Left colon (tissue), 2 donors: ENCODE measurements around the gene CYB5A. TPM values are rescaled to one million over a fixed set of nuclear protein-coding genes. Genes with fewer than 3 reads are reported as not detected.
"Not testable (repeated sequence)": the region's sequence is repeated elsewhere in the genome, so short reads cannot be mapped to it uniquely, and the experiment has no call there.

ENCODE experiments used
- ATAC-seq: fragments of 200-7000 bp; cut with Tn5 transposase; one replicate; pipeline ENCODE4 v1.9.1; 2020; ENCODE audit warnings: mild to moderate bottlenecking, moderate library complexity
- DNase-seq, 2 donors: peaks; one replicate each; pipeline ENCODE4 v3.0.0-alpha.2; 2020
- intact Hi-C, 2 donors: fragments of 100-400 bp; cut with DNase I in 1 of 2; cut with micrococcal nuclease in 1 of 2; formaldehyde crosslinking; loops; one replicate each; pipeline versions ENCODE4 v1.11.2 to v1.14.0; 2022; cut with DNase I, micrococcal nuclease
- total RNA-seq, 2 donors: library from RNA; stranded (reverse); fragmentation: NEBNext Ultra II Directional; extraction: Animal tissue kit (Norgen Biotek cat#: 25700); gene quantifications; one replicate each; pipeline ENCODE4 v1.2.1, GENCODE V29; 2021
- donor health status: DM: no; HTN: no; CAD: no.
- donor health status: DM: yes; HTN: yes; CAD: no.

The CYB5A gene
- total RNA-seq, 2 donors from 2014 or later: 115 to 129 TPM

- ATAC-seq (no peak), DNase-seq (no peak)
- intact Hi-C loops: no loop called here
Measured at GRCh38 chr18:74303306-74303705, 11.5 kb upstream of the CYB5A start.

- DNase-seq (no peak), ATAC-seq (no peak)
- intact Hi-C loops: no loop called here
Measured at GRCh38 chr18:74299746-74300145, 8.0 kb upstream of the CYB5A start.

DNA sequence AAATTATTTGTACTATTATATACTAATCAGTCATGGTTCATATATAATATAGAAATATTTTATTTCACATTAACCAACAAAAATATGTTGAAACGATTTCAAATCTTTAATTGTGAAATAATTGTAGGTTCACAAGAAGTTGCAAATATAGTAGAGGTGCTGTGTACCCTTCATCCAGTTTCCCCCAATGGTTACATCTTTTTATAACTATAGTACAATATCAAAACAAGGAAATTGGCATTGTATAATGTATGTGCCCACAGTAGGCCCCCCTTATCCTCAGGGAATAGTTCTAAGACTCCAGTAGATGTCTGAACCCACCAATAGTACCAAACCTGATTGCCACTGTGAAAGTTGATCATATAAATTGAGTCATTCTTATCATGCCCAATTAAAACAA, 7.4 kb upstream of the CYB5A start:
- DNase-seq: no peak
- no peak for ATAC-seq
- intact Hi-C loops: no loop called here

GRCh38 chr18:74294526-74294925, 2.8 kb upstream of the CYB5A start:
- ATAC-seq (no peak), DNase-seq (no peak)
- intact Hi-C loops: no loop called here

DNA sequence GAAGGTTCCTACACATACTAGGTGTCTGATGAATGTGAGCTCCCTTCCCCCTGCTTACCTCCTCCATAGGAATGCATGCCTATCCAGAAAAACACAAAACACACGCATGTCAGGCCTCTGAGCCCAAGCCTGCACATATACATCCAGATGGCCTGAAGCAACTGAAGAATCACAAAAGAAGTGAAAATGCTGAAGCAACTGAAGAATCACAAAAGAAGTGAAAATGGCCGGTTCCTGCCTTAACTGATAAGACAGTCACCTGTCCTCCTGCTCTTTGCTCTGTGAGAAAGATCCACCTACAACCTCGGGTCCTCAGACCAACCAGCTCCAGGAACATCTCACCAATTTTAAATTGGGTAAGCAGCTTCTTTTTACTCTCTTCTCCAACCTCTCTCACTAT, 1.2 kb upstream of the CYB5A start:
- intact Hi-C loops, ATAC-seq, DNase-seq: not testable (repeated sequence)

- intact Hi-C loops: no loop called here
- no peak for ATAC-seq
- DNase-seq: no peak
Measured at GRCh38 chr18:74292541-74292858, 737 bp upstream of the CYB5A start.

DNA sequence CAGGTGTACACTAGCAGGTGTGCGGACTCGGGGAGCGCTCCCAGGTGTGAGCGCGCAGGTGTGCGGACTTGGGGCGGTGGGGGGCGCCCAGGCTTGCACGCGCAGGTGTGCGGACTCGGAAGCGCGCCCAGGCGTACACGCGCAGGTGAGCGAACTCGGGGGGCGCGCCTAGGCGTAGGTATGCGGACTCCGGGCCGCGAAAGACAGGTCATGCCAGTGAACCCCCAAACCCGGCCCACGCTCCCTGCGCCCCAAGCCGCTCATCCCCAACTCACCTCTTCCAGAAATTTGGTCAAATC, 342 bp downstream of the CYB5A start:
- intact Hi-C loops: no loop called here
- DNase-seq: peak in 1 of 2 donors; percentile 55
- no peak for ATAC-seq

DNA sequence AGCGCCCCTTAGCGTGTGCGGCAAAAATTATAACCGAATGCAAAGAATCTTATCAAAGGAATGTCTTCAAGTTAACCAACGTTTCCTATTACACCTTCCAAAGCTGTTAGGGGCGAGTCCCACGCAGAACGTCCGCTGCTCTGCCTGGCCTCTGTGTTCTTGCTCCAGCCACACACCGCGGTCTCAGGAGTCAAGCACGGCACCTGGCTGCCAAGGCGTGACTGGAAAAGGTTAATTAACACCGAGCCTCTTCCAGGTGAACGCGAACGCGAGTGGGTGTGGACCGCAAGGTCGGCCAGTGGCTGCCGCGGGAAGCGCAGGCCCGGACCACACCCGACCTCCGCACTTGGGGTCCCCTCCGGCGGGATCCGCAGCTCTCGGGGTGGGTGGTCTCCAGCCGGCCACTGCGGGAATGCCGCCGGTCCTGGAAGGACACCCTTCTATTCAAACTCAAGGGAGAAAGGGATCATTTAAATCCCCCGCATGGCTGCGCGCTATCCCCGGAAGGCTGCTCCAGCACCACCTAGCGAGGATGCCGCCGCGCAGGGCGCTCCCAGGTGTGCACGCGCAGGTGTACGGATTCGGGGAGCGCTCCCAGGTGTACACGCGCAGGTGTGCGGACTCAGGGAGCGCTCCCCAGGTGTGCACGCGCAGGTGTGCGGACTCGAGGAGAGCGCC, 830 bp downstream of the CYB5A start:
- intact Hi-C loops: no loop called here
- DNase-seq (peak; percentile 75 to 83), ATAC-seq (peak; percentile 77)

GRCh38 chr18:74290021-74290420, 1.7 kb downstream of the CYB5A start:
- intact Hi-C loops: no loop called here
- ATAC-seq: no peak

DNA sequence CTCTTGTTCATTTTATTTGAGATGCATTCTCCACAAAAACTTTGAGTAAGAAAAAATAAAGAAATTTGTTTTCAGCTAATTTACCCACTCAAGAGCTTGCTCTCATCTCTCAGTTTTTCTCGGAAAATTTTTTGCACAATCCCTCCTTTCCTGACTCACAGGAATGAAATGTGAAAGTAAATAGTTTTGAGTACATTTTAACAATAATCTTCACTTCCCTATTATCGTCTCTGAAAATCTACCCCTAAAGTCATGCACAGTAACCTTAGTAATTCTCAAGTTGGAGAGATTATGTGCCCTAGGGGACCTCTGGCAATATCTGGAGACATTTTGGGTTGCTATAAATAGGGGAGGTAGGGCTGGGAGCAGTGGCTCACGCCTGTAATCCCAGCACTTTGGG, 2.6 kb downstream of the CYB5A start:
- intact Hi-C loops: no loop called here
- no peak for ATAC-seq

More at GRCh38 chr18:74290021-74290420, 1.7 kb downstream of the CYB5A start:
- no peak for DNase-seq

GRCh38 chr18:74288730-74289129, 3.0 kb downstream of the CYB5A start:
- no peak for DNase-seq
- intact Hi-C loops: no loop called here
- no peak for ATAC-seq

More for the DNA sequence above, 2.6 kb downstream of the CYB5A start:
- no peak for DNase-seq

- ATAC-seq (no peak), DNase-seq (no peak)
- intact Hi-C loops: no loop called here
Measured at GRCh38 chr18:74288041-74288440, 3.7 kb downstream of the CYB5A start.

- intact Hi-C loops: no loop called here
- DNase-seq: no peak
- ATAC-seq: no peak
Measured at GRCh38 chr18:74286856-74287255, 4.9 kb downstream of the CYB5A start.

- no peak for DNase-seq
- intact Hi-C loops: no loop called here
- ATAC-seq: no peak
Measured at GRCh38 chr18:74286106-74286855, 5.5 kb downstream of the CYB5A start.

DNA sequence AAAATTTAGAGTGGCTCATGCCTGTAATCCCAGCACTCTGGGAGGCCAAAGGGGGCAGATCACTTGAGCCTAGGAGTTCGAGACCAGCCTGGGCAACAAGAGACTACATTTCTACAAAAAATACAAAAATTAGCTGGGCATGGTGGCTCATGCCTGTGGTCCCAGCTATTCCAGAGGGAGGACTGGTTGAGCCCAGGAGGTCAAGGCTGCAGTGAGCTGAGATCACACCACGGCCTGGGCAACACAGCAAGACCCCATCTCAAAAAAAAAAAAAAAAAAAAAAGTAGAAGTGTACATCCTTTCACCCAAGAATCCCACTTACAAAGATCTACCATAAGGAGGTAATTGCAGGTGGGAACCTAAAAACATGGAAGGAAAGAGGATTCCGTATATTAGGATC, 6.2 kb downstream of the CYB5A start:
- DNase-seq, intact Hi-C loops, ATAC-seq: not testable (repeated sequence)

- no peak for ATAC-seq
- intact Hi-C loops: no loop called here
- no peak for DNase-seq
Measured at GRCh38 chr18:74284980-74285355, 6.8 kb downstream of the CYB5A start.

DNA sequence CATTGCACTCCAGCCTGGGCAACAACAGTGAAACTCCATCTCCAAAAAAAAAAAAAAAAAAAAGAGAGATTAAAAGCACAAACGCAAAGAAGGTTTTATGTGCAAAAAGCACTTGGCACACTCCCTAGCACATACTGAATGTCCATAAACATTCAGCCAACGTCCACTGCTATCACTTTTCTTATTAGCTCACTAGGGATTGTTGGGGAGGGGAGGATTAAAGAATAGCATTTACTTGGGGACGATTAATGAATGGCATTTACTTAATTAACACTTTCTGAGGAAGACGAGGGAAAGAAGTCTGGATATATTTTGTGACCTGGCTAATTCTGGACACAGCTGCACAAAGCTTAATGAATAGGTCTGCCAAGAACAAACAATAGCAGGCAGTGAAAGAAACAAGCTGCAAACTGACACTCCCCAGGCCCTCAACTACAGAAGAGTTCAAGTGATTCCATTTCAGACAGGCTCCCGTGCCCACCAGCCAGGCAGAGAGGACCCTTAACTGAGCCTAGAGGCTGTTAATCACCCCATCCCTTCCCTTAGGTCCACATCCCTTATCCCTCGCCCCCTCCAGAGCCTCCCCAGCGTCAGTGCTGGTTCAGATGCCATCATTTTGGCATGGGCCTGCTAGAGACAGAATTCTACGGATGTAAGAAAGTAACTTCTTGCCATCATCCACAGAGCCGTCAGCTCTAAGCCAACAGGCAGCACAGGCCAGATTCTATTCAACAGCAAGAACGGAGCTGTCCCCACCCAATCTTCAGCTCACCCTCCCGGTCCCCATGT, 7.4 kb downstream of the CYB5A start:
- no peak for ATAC-seq
- intact Hi-C loops: no loop called here
- DNase-seq: no peak

- no peak for DNase-seq
- intact Hi-C loops: no loop called here
- no peak for ATAC-seq
Measured at GRCh38 chr18:74283646-74284045, 8.1 kb downstream of the CYB5A start.

DNA sequence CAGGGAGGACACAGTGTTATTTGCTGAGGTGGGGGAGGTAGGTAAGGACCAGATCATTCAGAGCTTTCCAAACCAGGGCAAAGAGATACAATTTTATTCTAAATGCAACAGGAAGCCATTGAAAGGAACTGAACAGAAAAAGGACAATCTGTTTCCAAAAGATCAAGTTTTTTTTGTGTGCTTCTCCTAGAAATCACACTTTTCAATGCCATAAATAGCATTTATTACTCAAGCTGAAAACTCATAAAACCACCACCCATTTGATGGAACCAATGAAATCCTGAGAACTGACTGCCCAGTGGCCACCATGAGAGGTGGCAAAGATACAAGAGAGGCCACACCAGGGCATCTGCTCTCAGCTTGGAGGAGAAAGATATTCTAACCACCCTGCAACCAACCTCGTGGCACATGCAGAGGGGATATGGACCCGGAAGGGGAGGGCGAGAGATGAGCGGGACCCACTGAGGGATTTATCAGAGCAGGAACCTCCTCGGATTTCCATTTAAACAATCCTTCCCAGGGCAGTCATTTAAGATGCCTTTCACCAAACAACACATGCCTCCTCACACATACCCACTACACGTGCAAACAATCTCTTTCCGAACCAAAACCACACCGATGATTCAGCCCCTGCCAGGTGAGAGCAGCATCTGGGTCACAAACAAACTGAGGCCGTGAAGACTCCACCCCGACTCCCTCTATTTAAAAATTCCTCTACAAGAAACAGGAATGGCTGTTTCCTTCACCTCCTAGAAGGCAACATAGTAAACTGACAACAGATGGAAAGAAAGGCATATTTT, 8.8 kb downstream of the CYB5A start:
- intact Hi-C loops: no loop called here
- DNase-seq (no peak), ATAC-seq (no peak)
